ENCODE results near the gene PAK2. TPM values are rescaled to one million over a fixed set of nuclear protein-coding genes. Genes with fewer than 3 reads are reported as not detected.
"Not testable (repeated sequence)": the region's sequence is repeated elsewhere in the genome, so short reads cannot be mapped to it uniquely, and the experiment has no call there.

PAK2 gene
- total RNA-seq, 1 donor, result 32.9 TPM

DNA sequence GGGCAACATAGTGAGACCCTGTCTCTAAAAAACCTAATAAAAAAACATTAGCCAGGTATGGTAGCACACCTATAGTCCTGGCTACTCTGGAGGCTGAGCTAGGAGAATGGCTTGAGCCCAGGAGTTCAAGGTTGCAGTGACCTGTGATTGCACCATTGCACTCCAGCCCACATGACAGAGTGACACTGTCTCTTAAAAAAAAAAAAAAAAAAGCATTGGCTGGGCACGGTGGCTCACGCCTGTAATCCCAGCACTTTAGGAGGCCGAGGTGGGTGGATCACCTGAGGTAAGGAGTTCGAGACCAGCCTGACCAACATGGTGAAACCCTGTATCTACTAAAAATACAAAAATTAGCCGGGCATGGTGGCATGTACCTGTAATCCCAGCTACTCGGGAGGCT lies 99.7 kb downstream of the PAK2 start:
- not testable (repeated sequence) for DNase-seq (ENCODE audit: low read depth in 2 of 3, low spot score in 2 of 3)

DNA sequence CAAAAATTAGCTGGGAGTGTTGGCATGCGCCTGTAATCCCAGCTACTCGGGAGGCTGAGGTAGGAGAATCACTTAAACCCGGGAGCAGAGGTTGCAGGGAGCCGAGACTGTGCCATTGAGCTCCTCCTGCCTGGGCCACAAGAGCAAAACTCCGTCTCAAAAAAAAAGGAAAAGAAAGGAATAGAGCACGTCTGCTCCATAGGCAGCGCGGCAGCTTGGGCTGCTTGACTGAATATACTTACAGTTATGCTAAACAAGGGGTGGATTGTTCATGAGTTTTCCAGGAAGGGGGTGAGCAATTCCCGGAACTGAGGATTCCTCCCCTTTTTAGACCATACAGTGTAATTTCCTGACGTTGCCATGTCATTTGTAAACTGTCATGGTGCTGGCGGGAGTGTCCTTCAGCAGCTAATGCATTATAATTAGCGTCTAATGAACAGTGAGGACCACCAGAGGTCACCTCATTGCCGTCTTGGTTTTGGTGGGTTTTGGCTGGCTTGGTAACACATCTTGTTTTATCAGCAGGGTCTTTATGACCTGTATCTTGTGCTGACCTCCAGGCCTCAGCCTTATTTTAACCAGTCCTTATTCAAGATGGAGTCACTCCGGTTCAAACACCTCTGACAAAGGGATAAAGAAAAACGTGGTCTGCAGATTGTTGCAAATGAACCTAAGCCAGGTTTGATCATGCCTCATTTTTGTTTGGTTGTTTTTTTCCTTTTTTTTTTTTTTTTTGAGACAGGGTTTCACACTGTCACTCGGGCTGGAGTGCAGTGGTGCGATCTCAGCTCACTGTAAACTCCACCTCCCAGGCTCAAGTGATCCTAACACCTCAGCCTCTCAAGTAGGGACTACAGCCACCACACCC lies 103.1 kb downstream of the PAK2 start:
- no peak for DNase-seq (ENCODE audit: low read depth in 2 of 3, low spot score in 2 of 3)

DNA sequence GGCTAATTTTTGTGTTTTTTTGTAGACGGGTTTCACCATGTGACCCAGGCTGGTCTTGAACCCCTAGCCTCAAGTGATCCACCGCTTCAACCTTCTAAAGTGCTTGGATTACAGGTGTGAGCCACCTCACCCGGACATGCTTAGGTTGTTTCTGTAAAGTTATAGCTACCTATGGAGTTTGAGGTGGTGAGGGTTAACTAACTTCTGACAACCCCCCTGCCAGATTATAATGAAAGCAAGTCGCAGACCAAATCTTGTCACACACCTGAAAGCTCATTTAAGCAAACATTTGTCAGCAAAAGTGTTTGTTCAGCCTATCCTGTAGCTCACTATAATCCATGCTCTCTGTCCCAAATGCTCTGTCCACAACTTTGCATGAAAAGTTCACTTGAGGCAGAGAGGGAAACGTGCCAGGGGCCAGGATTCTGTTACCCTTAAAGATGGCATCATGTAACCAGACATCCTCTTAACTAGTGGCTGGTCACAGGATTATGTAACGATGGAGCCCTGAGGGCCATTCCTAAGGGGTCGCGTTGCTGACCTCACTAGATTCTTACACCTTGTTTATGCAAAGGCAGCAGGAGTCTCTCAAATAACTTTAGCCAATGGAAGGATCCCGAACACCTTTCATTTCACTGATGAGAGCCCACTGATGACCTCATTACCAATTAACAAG lies 103.9 kb downstream of the PAK2 start:
- no peak for DNase-seq (ENCODE audit: low read depth in 2 of 3, low spot score in 2 of 3)

DNA sequence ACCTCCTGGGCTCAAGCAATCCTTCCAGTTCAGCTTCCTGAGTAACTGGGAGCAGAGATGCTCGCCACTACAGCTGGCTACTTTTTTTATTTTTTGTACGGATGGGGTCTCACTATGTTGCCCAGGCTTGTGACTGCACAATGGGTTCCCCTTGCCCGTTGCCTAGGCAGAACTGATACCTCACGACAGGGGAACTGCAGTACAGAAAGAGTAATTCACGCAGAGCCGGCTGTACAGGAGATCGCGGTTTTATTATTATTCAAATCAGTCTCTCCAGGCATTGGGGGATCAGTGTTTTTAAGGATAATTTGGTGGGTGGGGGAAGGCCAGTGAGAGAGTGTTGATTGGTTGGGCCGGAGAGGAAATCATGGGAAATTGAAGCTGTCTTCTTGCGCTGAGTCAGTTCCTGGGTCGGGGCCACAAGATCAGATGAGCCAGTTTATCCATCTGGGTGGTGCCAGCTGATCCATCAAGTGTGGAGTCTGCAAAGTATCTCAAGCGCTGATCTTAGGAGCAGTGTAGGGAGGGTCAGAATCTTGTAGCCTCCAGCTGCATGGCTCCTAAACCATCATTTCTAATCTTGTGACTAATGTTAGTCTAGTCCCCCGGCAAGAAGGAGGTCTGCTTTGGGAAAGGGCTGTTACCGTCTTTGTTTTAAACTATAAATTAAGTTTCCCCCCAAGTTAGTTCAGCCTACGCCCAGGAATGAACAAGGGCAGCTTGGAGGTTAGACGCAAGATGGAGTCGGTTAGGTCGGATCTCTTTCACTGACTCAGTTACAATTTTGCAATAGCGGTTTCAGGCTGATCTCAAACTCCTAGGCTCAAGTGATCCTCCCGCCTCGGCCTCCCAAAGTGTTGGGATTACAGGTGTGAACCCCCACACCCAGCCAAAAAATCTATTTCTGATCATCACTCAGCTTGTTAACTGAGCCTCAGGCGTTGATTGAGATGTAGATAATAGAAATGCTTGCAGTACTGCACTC lies 104.9 kb downstream of the PAK2 start:
- not testable (repeated sequence) for DNase-seq (ENCODE audit: low read depth in 2 of 3, low spot score in 2 of 3)

DNA sequence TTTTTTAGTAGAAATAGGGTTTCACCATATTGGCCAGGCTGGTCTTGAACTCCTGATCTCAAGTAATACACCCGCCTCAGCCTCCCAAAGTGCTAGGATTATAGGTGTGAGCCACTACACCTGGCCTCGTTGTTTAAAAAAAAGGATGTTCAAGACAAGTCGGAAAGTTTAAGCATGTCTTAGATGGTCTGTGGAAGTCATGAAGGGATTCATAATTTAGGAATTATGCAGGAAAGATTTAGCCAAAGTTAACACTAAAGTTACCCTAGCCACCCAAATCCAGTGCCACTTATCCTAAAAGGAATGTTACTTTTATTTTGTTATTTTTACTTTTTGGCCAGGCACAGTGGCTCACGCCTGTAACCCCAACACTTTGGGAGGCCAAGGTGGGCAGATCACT lies 108.7 kb downstream of the PAK2 start:
- not testable (repeated sequence) for DNase-seq (ENCODE audit: low read depth in 2 of 3, low spot score in 2 of 3)

DNA sequence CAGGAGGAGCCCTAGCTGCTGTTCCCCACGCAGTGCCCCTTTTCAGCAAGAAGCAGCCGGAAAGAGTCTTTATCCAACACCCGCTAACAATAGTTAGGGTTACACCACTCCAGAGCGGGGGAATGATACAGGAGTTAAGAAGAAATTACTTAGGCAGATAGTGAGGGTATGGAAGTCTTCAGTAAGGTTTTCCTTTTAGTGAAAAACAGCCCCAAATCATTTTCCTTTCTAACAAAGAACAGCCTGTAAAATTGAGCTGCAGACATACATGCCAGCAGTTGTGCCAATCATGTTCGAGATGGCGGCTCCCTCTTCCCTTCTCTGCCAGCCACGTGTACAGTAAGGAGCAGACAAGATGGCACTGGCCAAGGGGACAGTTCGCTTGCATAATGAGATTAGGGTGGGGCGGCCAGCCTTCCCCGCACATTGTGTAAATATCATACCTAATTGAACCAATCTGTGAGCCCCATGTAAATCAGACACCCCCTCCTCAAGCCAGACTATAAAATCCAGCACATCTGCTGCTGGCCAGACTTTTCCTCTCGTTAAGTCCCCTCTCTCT lies 109.6 kb downstream of the PAK2 start:
- DNase-seq (ENCODE audit: low read depth in 2 of 3, low spot score in 2 of 3), result no peak

DNA sequence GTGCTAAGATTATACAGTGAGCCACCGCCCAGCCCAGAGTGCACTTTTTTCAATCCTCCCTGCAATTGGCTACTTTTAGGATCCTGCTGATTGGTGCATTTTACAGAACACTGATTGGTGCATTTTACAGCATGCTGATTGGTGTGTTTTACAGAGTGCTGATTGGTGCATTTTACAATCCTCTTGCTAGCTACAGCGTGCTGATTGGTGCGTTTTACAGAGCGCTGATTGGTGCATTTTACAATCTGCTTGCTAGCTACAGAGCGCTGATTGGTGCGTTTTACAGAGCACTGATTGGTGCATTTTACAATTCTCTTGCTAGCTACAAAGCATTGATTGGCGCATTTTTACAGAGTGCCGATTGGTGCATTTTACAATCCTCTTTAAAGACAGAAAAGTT lies 123.3 kb downstream of the PAK2 start:
- DNase-seq (ENCODE audit: low read depth in 2 of 3, low spot score in 2 of 3), result not testable (repeated sequence)

DNA sequence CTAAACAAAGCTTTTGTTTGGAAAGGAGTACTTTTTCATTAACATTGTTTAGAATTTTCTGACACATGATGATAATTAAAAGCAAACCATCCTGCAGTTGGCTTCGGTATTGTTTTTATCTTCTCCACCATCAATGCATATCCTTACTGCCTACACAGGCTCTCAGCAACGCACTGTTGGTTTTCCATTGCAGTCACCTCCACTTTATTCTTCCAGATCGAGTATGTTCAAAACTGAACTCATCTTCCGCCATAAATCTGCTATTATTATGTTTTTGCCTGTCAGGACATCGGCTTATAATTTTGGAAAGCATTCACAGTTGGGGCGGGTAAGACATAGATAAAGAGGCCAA lies 127.5 kb downstream of the PAK2 start:
- DNase-seq (ENCODE audit: low read depth in 2 of 3, low spot score in 2 of 3), result no peak

DNA sequence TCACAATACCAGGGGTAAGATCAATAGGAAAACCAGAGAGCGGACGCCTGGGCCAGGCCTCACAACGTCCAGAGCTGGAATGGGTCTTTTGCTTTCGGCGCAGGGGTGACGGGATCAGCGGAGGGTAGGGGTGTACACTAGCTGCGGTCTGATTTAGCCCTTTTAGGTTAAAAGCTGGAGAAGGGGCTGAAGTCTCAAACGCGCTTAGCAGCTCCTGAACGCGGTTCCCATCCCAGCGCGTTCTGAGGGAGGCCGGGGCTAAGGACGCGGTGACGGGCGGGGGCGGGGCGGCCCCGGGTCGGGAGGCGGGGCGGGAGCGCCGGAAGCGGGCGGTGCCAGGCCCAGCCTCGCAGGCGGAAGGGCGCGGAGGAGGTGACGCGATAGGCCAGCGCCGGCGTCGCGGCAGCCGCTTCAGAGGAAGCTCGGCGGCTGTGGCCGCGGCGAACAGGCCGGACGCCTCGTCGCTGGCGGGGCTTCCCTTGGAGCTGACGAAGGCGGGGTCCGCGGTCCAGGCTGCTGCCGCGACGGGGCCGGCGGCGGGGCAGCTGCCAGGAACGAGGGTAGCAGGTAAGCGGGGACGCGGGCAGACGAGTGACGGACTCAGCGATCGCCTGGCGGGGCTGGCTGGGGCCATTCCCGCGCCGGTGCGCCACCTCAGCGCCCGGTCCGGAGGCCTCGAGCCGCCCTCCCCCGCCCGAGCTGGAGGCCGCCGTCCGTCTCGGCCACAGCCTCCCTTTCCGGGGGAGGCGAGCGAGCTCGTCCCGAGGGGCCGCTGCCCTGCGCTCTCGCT lies 128.0 kb downstream of the PAK2 start, which contains the start of gene SENP5:
SENP5 (plus strand) TSS at position 414 of the 790 bp plus-strand sequence. CDS start 17,262 bp downstream, outside the sequence.
- peak; percentile 77 to 91 (median 90) for DNase-seq (ENCODE audit: low read depth in 2 of 3, low spot score in 2 of 3)

DNA sequence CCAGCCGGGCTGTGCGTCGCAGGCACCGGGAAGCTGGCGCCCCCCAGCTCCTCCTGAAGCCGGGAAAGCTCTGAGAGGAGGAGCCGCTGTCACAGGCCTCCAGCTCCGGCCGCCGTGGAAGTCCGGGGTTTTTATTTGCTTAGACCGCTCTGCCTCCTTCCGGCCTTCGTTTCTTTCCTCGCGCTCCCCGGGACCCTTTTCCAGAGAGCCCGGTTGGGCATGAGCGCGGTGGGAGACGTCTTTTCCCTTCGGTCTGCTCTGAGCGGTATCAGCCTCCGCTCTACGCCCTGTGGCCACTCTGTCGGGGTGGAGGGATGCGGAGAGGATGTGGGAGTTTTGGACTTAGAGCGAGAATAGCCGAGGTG lies 128.6 kb downstream of the PAK2 start:
- DNase-seq (ENCODE audit: low read depth in 2 of 3, low spot score in 2 of 3), result peak in 2 of 3 donors; percentile 8 to 10

DNA sequence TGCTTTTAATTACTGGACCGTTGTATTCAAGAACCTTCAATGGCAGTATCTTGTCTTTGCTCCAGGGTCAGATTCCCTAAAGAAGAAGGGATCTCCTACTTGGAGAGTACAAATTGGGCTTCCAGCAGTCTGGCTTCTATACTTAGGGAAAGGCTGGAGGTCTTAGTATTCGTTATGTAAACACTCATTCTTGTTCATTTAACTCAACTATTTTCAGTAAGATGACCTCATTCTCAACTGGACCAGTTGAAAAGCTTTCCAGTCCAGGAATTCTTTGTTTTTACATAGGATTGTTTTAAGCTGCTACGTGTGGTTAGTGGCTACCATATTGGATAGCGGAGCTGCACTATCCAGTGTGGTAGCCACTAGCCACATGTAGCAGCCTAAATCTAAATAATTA lies 132.7 kb downstream of the PAK2 start:
- no peak for DNase-seq (ENCODE audit: low read depth in 2 of 3, low spot score in 2 of 3)

DNA sequence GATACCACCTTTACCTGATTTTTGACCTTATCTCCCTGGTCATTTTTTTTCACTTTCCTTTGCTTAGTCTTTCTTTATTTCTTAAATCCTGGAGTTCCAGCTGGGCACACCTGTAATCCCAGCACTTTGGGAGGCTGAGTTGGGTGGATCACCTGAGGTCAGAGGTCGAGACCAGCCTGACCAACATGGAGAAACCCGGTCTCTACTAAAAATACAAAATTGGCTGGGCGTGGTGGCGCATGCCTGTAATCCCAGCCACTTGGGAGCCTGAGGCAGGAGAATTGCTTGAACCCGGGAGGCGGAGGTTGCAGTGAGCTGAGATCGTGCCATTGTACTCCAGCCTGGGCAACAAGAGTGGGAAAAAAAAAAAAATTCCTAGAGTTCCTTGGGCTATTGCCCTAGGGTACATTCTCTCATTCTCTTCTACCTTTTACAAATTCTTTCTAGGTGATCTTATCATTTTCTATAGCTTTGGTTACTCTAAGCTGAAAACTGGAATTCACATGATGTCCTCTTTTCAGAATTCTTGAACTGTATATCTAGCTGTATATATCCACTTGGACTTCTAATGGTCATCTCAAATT lies 134.9 kb downstream of the PAK2 start:
- DNase-seq (ENCODE audit: low read depth in 2 of 3, low spot score in 2 of 3), result not testable (repeated sequence)

DNA sequence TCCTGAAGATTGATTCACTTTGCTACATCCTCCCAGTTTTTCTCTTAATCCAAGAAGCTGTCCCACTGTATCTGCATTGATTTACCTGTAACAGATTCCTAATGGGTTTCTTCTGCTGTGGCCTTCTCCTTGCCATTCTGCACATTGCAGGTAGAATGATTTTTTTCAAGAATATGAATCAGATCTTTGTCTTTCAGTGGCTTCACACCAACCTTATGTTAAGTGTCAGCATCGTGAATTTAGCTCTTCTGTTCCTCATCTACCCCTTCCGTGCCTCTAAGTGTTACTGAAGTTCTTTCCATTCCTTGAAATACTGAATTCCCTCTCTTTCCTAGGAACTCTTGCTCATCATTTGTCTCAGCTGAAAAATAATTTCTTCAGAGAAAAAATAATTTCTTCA lies 135.6 kb downstream of the PAK2 start:
- DNase-seq (ENCODE audit: low read depth in 2 of 3, low spot score in 2 of 3), result no peak

Small RNAs within 50 kb of the gene (small RNA-seq; reads per million reads assigned to genes)
- gene RNU4-89P, result not detected
- 0.88 reads per million, percentile 25 among the genes with 10 or more reads in this experiment for gene RNU6-42P
- not detected for gene RNU6-646P

Other genes starting within 250 kb of the PAK2 start
- 27.2 TPM for gene RNF168, start 236.1 kb upstream of the PAK2 start, total RNA-seq
- not detected for gene SMCO1, start 224.5 kb upstream of the PAK2 start, total RNA-seq
- gene WDR53, start 171.3 kb upstream of the PAK2 start, total RNA-seq, result 4.0 TPM
- 4.6 TPM for gene FBXO45, start 171.2 kb upstream of the PAK2 start, total RNA-seq
- gene NRROS, start 100.2 kb upstream of the PAK2 start, total RNA-seq, result 118 TPM
- gene CEP19, start 27.6 kb upstream of the PAK2 start, total RNA-seq, result 3.0 TPM
- 11.3 TPM for gene PIGX, start 27.5 kb upstream of the PAK2 start, total RNA-seq
- 18.9 TPM for gene SENP5, start 128.1 kb downstream of the PAK2 start, total RNA-seq
- gene NCBP2, start 202.7 kb downstream of the PAK2 start, total RNA-seq, result 22.1 TPM
- gene PIGZ, start 229.0 kb downstream of the PAK2 start, total RNA-seq, result 5.4 TPM

Measured in hematopoietic multipotent progenitor cell (in vitro differentiated cells).